HG02973 (cell line): ENCODE results near the gene BANP.
A peak's percentile ranks its signal among the peaks of the same experiment; 100 is the strongest.
"Not testable (repeated sequence)": the region's sequence is repeated elsewhere in the genome, so short reads cannot be mapped to it uniquely, and the experiment has no call there.

Source experiments
- ATAC-seq: cut with Tn5 transposase; IDR thresholded peaks from one replicate; pipeline ENCODE4 v1.9.1; 2021; ENCODE audit warnings: moderate library complexity; ENCODE audit not compliant: unreplicated experiment

The BANP gene

DNA sequence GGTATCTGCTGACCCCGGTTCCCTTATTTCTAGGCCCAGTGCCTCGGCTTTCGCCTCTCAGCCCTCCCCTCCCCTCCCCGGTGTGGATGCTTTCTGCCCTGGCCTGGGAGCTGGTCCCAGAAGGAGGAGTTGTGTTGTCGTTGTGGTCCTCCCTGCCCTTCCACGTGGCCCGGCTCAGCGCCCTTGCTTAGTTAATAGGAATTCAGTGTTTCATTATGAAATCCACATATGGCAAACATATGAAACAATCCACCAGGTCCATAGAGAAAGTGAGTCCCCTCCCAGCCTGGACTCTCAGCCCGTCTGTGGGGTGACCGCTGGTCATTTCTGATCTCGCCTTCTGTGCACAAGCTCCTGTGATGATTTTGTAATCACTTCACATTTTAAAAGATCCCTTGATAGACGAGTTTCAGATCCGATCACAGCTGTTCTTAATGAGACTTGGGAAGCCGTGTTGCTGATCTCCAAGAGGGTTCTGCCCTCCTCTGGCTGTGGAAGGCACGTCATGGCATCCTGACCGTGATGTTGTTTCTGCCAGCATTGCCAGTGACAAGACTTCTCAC, 112.1 kb downstream of the BANP start:
- ATAC-seq: no peak

- ATAC-seq: no peak
Measured at GRCh38 chr16:88064011-88064888, 113.0 kb downstream of the BANP start.

DNA sequence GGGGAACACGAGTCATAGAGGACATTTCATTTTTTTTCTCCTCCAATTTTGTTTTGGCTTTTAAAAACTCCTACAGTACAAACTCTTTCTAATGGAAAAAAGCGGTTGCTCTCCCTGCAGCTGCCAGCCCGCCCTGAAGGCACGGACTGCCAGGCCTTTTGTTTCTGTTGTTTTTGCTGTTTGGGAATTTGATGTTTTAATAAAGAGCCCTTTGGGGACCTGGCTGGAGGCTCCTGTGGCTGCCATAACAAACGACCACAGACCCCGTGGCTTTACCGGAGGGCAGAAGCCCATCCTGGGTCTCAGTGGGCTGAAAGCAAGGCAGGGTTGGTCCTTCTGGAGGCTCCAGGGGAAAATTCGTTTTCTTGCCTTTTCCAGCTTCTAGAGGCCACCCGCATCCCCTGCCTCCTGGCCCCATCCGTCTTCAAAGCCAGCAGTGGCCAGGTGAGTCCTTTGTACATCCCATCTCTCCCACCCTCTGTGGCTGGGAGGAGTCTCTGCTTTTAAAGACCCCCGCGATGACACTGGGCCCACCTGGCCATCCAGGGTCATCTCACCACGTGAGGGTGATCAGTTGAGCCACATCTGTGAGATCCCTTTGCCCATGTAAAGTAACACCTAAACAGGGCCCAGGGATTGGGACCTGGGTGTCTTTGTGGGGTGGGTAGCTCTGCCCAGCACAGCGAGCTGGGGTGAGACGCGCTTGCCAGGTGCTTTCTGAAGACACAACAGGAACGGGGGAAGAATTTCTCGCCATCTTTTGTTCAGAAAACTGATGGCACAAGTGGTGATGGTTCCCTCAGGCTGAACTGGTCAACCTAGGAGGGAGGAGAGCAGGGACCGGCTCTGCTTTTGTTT, 113.9 kb downstream of the BANP start:
- no peak for ATAC-seq

DNA sequence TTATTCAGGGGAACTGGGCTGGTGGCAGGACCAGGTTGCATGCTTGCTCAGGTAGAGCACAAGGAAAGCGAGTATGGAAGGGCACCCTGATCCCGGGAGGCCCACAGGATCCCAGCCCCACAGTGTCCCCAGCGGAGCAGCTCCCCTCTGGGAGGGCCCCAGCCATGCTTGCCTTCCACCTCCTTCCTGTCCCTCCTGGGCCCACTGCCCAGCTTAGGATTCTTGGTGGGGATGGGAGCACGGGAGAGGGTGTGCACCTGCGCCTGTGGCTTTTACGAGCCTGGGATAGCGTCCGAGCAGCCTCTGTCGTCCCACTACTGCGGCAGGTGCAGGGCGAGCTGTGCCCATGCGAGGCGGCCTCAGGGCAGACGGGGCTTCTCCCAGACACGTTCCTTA, 114.5 kb downstream of the BANP start:
- ATAC-seq: no peak

- no peak for ATAC-seq
Measured at GRCh38 chr16:88066234-88066633, 115.0 kb downstream of the BANP start.

- no peak for ATAC-seq
Measured at GRCh38 chr16:88066680-88067529, 115.7 kb downstream of the BANP start.

GRCh38 chr16:88067530-88068411, 116.5 kb downstream of the BANP start:
- no peak for ATAC-seq

GRCh38 chr16:88068476-88069396, 117.5 kb downstream of the BANP start:
- ATAC-seq: no peak

DNA sequence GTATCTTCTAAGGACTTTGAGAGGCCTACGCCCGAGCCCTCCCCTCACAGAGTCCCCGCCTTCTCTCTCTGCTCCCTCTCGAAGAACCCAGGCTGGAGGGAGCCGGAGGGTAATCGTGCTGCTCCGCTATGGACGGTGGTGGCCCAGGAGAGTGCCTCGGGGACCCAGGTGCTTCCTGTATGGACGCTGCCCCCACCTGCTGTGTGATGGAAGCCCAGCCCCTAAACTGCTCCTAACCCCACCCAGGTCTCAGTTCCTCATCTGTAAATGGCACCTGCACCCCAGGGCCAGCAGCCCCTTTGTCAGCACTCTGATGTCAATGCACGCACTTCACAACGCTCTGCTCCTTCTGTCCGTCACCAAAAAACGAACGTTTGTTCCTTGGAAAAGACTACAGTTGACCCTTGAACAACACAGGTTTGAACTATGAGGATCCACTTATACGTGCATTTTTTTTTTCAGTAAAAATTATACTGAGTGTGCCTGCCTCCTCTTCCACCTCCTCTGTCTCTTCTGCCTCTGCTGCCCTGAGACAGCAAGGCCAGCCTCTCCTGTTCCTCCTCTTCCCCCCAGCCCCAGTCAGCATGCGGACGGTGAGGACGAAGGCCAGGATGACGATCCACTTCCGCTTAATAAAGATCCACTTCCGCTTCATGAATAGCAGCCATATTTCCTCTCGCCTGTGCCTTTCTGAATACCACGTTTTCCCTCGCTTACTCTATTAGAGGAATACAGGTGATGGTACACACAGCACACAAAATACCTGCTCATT, 118.3 kb downstream of the BANP start:
- peak; percentile 85 for ATAC-seq

DNA sequence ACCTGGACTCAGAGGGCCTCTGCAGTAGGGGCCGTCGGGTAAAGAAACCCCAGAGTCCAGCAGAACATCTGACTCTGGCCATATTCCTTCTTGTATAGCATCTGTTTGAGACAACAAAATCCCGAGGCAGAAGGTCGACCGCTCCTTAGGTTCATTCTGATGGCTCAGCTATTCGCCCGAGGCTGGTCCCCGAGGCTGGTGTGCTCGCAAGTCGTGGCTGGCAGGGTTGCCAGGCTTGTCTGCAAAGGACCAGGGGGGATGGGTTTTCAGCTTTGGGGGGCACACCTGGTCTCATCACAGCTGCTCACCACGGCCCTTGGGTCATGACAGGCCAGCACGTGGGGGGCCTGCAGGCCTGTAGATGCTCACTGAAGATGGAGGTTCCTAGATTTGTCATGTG, 119.1 kb downstream of the BANP start:
- no peak for ATAC-seq

- no peak for ATAC-seq
Measured at GRCh38 chr16:88070989-88071625, 119.9 kb downstream of the BANP start.

GRCh38 chr16:88071908-88072307, 120.7 kb downstream of the BANP start:
- ATAC-seq: no peak

- no peak for ATAC-seq
Measured at GRCh38 chr16:88072571-88073001, 121.4 kb downstream of the BANP start.

GRCh38 chr16:88073201-88073721, 122.0 kb downstream of the BANP start:
- ATAC-seq: no peak

- ATAC-seq: no peak
Measured at GRCh38 chr16:88074041-88074440, 122.8 kb downstream of the BANP start.

DNA sequence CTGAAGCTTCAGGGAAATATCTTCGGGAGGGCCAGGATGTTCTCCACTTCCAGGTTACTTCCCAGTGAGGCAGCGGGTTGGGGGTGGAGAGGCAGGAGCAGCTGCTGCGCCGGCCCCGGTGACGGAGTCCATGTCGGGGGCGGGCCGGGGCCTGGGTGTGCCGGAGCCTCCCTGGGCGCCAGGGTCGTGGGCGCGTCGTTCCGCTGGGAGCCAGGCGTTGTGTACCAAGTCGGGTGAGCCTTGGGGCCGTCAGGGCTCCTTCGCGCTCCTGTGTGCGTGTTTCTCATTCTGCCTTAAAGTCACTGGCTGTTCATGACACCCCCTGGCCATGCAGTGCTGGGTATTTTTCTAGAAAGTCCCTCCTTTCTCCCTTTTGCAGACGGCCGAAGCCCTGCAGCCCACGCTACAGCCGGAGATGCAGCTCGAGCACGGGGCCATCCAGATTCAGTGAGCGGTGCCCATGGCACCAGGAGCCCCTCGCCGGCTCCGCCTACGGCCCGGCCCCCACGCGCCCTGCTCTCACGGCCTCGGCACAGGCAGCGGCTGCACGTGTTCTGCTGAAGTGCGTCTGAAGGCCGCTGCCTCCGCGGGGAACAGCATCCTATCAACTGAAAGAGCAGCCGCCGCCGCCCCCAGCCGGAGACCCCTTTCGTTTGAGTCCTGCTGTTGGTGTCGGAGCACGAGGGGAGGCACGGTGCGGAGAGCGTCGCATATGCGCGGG, 125.1 kb downstream of the BANP start:
- no peak for ATAC-seq

DNA sequence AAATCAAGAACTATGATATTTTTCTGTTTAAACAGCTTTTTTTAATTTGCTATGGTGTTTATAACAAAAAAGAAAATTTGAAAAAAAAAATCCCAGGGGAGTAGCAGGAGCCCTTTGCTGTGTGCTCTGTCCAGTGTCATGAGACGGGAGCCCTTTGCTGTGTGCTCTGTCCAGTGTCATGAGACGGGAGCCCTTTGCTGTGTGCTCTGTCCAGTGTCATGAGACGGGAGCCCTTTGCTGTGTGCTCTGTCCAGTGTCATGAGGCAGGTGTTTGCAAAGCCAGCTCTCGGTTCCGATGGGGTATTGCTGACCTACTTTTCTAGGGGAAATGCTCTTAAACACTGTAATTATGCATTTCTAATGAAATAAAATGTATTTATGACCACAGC, 125.7 kb downstream of the BANP start:
- ATAC-seq: not testable (repeated sequence)
